Tibial artery (tissue), 4 donors: Measurements from ENCODE around the gene POMGNT1.

Experiments
- DNase-seq, 2 donors: peaks; one replicate each; pipeline ENCODE4 v3.0.0-alpha.2; 2019
- H3K27ac ChIP-seq, 2 donors: fragments of 200-600 bp; sonication (generic) in 1 of 2; 1 replicate in 1 of 2; 2 replicates in 1 of 2; pipeline ENCODE4 v1.5.1; 2018 to 2019; ENCODE audit warnings: mild to moderate bottlenecking in 1 of 2
- H3K27me3 ChIP-seq, 2 donors: fragments of 200-600 bp; sonication (generic) in 1 of 2; one replicate each; pipeline versions ENCODE4 v1.5.1 to v1.6.0; 2016 to 2019
- H3K36me3 ChIP-seq, 3 donors: fragments of 200-600 bp; sonication (generic) in 2 of 3; one replicate each; pipeline ENCODE4 v1.5.1; 2016 to 2019; ENCODE audit warnings: mild to moderate bottlenecking in 2 of 3
- H3K4me1 ChIP-seq, 4 donors: fragments of 200-600 bp; sonication (generic) in 2 of 4; 1 replicate in 3 of 4; 2 replicates in 1 of 4; pipeline ENCODE4 v1.5.1; 2016 to 2019
- H3K4me3 ChIP-seq, 2 donors: fragments of 200-600 bp; sonication (generic) in 1 of 2; 1 replicate in 1 of 2; 2 replicates in 1 of 2; pipeline ENCODE4 v1.5.1; 2018 to 2019; ENCODE audit warnings: mild to moderate bottlenecking in 2 of 2
- H3K9me3 ChIP-seq, 3 donors: fragments of 200-600 bp; sonication (generic) in 1 of 3; one replicate each; pipeline ENCODE4 v1.5.1; 2016 to 2019
- intact Hi-C: fragments of 100-400 bp; cut with DNase I; formaldehyde crosslinking; loops from one replicate; pipeline ENCODE4 v1.15.0; 2023; ENCODE audit warnings: low total_unique reads
- TF ChIP-seq, protein P1 (sequence below), 2 experiments: fragments of 200-600 bp in 1 of 2; fragments of 450-650 bp in 1 of 2; IDR thresholded peaks; one replicate each; pipeline ENCODE4 v1.5.1; 2017 to 2019; ENCODE audit warnings: antibody characterized with exemption in 2 of 2, mild to moderate bottlenecking in 1 of 2, moderate library complexity in 1 of 2

The POMGNT1 gene

DNA sequence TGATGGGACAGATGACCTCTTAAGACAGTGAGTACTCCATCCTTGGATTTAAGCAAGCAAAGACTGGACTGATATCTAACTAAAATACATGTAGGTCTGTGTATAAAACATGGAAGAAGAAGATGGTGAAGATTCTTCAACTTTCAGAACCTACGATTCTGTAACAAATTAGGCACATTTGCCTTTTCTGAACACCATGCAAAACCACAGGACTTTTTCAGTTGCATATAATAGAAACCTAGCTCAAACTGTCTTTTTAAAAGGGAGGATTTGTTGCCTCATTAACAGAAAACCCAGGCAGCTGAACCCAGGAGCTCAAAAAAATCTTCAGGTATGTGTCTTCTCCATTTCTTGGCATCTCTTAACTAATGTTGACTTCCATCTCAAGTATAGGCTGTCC, 38.0 kb downstream of the POMGNT1 start:
- no peak overlapping the region for H3K4me3 ChIP-seq
- H3K27me3 ChIP-seq: no peaks in the 10 kb centered on the region
- no peak for DNase-seq
- no peaks in the 10 kb centered on the region for H3K36me3 ChIP-seq
- TF ChIP-seq, protein P1, sequence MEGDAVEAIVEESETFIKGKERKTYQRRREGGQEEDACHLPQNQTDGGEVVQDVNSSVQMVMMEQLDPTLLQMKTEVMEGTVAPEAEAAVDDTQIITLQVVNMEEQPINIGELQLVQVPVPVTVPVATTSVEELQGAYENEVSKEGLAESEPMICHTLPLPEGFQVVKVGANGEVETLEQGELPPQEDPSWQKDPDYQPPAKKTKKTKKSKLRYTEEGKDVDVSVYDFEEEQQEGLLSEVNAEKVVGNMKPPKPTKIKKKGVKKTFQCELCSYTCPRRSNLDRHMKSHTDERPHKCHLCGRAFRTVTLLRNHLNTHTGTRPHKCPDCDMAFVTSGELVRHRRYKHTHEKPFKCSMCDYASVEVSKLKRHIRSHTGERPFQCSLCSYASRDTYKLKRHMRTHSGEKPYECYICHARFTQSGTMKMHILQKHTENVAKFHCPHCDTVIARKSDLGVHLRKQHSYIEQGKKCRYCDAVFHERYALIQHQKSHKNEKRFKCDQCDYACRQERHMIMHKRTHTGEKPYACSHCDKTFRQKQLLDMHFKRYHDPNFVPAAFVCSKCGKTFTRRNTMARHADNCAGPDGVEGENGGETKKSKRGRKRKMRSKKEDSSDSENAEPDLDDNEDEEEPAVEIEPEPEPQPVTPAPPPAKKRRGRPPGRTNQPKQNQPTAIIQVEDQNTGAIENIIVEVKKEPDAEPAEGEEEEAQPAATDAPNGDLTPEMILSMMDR (IDR thresholded peaks at IDR 0.05): no peak
- no peaks in the 10 kb centered on the region for H3K4me1 ChIP-seq
- no peaks in the 10 kb centered on the region for H3K9me3 ChIP-seq
- no peak overlapping the region for H3K27ac ChIP-seq
- intact Hi-C loops: no loop called here

DNA sequence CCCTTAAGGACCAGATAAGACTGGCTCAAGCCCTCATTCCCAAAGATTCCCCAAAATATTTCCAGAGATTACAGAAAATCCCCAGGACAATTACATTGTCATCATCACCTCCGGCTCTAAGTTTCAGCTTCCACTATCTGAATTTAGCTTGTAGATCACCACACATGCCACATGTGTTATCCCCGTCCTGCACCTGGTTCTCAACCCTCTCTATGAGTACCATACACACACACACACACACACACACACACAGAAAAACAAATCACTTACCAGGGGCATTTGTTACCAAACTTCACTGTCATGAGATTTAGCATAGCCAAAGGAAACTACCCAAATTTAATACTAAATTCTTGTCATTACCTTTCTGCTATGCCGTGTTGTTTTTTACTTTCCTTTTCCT, 38.7 kb downstream of the POMGNT1 start:
- TF ChIP-seq, protein P1 (IDR thresholded peaks at IDR 0.05): no peak

GRCh38 chr1:46158312-46159281, 39.6 kb downstream of the POMGNT1 start:
- TF ChIP-seq, protein P1 (IDR thresholded peaks at IDR 0.05): no peak

More for the DNA sequence above, 38.7 kb downstream of the POMGNT1 start:
- H3K9me3 ChIP-seq: no peaks in the 10 kb centered on the region
- DNase-seq: no peak
- no peaks in the 10 kb centered on the region for H3K4me1 ChIP-seq
- no peaks in the 10 kb centered on the region for H3K27me3 ChIP-seq
- intact Hi-C loops: no loop called here
- no peak overlapping the region for H3K4me3 ChIP-seq
- H3K36me3 ChIP-seq: no peaks in the 10 kb centered on the region
- H3K27ac ChIP-seq: no peak overlapping the region

DNA sequence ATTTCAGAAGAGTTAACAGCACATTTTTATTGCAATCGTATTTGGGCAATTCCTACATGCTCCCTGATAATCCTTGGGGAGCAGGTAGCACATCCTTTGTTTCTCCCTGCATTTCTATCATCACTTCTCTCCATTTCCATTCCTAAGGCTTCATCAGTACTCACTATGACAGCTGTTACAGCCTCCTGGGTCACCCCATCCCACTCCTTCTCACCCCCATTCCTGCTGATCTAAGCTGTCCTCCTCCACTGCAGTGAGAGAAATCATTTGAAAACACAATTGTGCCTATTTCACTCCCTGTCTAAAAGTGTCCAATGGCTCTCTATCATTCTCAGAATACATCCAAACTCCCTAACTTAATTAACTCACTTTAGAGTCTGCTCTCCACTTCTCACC, 40.3 kb downstream of the POMGNT1 start:
- H3K36me3 ChIP-seq: no peaks in the 10 kb centered on the region
- no peaks in the 10 kb centered on the region for H3K9me3 ChIP-seq
- intact Hi-C loops: no loop called here
- no peak overlapping the region for H3K4me3 ChIP-seq
- no peak overlapping the region for H3K27ac ChIP-seq
- no peaks in the 10 kb centered on the region for H3K27me3 ChIP-seq
- DNase-seq: no peak
- TF ChIP-seq, protein P1 (IDR thresholded peaks at IDR 0.05): no peak
- H3K4me1 ChIP-seq: no peaks in the 10 kb centered on the region

More at GRCh38 chr1:46158312-46159281, 39.6 kb downstream of the POMGNT1 start:
- H3K9me3 ChIP-seq: no peaks in the 10 kb centered on the region
- H3K27me3 ChIP-seq: no peaks in the 10 kb centered on the region
- intact Hi-C loops: no loop called here
- H3K36me3 ChIP-seq: no peaks in the 10 kb centered on the region
- no peak overlapping the region for H3K4me3 ChIP-seq
- no peaks in the 10 kb centered on the region for H3K4me1 ChIP-seq
- H3K27ac ChIP-seq: no peak overlapping the region
- no peak for DNase-seq

- no peak overlapping the region for H3K4me3 ChIP-seq
- intact Hi-C loops: no loop called here
- H3K27me3 ChIP-seq: no peaks in the 10 kb centered on the region
- TF ChIP-seq, protein P1 (IDR thresholded peaks at IDR 0.05): no peak
- H3K4me1 ChIP-seq: no peaks in the 10 kb centered on the region
- no peak overlapping the region for H3K27ac ChIP-seq
- H3K9me3 ChIP-seq: no peaks in the 10 kb centered on the region
- H3K36me3 ChIP-seq: no peaks in the 10 kb centered on the region
- DNase-seq: no peak
These were observed 44.5 kb downstream of the POMGNT1 start for GRCh38 chr1:46153732-46154131.
